HG03342 (cell line): Measurements from ENCODE around the gene LYRM4.

Experiments
- ATAC-seq: cut with Tn5 transposase; IDR thresholded peaks from one replicate; pipeline ENCODE4 v1.9.1; 2021; ENCODE audit warnings: mild to moderate bottlenecking, moderate library complexity; ENCODE audit not compliant: unreplicated experiment

Gene LYRM4

DNA sequence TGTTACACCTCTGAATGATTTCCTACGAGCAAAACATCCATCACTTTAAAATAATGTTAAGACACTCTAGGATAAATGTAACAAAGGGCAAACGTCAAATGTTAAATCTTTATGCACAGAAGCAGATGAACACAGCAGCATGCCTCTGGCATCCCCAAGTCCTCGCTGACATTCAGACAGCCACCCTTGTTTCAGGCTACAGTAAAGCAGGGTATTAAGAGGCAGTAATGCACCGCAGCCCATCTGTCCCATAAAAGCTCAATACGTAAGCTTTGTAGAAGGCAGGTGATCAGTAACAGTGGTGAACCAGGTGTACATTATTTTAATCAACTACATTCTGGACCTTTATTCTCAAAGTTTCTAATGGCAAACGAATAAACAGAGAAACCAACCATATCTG lies 110.9 kb downstream of the LYRM4 start:
- ATAC-seq = no peak

DNA sequence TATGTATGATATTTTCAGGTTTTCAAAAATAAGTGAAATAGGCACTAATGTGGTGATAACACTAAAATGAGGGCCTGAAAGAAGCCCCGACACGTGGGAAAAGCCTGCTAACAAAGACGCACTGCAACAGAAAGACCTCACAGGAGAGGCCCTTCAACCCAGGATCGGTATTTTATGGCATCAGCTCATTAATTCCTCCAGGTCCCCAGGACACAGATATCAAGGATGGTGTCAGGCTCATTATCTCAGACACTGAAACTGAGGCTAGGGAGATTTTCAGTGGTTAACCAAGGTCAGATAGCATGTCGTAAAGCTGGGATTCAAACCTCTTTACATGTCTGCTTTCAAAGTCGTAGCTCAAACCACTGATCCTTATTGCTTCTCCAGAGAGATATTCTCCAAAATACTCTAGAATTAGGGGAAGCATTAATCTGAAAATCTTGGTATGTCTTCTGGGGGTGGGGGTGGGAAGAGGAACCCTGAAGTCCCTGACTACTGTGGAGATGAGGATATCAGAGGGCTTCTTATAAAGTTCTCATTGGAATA lies 111.5 kb downstream of the LYRM4 start:
- no peak for ATAC-seq

DNA sequence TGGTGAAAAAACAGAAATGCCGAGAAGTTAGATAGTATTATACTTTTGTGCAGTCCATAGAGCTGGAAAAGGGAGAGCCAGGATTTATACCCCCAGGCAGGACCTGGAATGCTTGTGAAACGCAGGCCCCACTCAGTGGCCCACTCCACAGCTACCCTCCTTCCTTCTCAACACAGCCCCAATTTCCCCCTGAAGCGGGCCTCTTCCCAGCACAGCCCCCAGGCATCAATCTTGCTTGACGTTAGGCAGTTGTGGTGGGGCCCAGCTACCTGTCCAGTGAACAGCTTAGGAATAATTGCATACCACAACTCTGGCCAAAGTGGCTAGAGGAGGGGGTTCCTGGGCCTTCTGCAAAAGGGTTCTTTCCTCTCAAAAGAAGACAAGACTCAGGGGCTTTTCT lies 114.4 kb downstream of the LYRM4 start:
- ATAC-seq = no peak

DNA sequence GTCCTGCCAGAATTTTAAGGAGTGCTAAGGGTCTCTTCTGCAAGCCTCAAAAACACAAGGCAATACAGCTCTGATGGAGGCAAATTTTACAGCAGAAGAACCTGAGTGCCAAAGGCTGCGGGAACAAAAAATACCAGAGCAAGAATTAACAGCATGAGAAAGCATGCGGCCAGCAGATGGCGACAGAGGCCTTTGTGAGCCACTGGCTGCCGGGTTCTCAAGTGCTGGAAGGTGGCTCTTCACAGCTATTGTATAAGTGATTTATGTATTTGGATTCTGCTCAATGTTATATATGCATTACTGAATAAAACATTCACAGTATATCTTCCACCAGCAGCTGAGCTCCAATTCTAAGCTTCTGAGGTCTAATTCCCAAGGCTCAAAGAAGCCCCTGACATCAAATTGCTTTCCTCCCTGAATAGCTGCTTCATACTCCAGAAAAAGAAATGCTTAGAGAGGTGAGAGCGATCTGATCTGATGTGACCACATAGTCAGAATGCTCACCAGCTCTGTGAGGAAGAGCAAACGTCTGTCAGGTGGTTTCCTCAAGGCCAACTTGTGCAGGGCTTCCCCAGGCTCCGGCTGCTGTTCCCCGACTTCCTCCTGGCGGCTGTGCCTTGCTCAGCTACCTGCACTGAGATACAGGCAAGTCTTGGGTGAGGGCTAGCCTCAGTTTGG lies 117.0 kb downstream of the LYRM4 start:
- ATAC-seq = no peak

DNA sequence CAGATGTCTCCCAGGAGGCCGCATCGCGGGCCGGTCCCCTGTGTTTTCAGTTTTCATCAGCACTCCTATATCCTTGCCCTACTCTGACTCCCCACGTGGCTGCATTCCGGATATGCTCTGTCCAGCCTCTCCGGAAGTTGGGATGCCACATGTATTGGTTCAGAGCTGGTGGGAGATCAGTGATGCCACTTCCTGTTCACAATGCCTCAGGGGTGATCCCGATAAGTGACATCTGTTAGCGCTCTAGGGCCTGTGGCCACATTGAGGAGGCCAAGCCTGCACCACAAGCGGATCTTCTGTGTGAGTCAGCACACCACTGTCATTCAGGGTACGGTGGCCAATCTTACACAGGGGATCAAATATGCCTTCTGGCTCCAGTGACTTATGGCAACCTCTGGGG lies 117.8 kb downstream of the LYRM4 start:
- no peak for ATAC-seq

DNA sequence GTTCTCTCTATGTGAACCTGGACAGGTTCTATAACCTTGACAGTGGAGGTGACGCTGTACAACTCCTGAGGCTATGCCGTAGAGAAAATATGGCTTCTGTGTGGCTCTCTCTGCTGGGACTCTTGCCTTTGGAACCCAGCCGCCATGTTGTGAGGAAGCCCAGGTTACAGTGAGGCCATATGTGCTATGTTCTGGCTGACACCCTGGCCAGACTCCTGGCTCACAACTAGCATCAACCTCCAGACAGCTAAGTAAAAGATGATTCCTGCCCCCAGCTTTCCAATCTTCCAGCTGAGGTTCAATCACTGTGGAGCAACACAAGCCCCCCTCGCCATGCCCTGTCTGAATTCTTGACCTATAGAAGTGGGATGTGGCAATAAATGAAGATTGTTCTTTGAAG lies 118.6 kb downstream of the LYRM4 start:
- ATAC-seq = no peak

DNA sequence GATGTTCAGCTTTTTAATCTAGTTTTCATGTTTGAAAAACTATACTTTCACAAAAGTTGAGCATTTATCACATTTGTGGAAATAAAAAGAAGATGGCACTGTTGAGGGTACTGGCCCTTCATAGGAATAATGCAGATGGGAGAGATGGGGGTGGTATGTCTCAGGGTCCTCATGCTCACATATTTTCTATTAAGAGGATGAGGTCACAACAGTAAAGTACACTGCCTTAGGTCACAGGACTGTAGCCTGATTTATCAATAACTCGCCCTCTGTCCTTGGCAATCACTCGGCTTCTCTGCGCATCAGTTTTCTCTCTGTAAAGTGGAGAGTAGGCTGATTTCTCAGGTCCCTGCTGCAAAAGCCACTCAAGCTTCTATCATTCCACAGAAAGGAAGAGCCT lies 119.7 kb downstream of the LYRM4 start:
- no peak for ATAC-seq

DNA sequence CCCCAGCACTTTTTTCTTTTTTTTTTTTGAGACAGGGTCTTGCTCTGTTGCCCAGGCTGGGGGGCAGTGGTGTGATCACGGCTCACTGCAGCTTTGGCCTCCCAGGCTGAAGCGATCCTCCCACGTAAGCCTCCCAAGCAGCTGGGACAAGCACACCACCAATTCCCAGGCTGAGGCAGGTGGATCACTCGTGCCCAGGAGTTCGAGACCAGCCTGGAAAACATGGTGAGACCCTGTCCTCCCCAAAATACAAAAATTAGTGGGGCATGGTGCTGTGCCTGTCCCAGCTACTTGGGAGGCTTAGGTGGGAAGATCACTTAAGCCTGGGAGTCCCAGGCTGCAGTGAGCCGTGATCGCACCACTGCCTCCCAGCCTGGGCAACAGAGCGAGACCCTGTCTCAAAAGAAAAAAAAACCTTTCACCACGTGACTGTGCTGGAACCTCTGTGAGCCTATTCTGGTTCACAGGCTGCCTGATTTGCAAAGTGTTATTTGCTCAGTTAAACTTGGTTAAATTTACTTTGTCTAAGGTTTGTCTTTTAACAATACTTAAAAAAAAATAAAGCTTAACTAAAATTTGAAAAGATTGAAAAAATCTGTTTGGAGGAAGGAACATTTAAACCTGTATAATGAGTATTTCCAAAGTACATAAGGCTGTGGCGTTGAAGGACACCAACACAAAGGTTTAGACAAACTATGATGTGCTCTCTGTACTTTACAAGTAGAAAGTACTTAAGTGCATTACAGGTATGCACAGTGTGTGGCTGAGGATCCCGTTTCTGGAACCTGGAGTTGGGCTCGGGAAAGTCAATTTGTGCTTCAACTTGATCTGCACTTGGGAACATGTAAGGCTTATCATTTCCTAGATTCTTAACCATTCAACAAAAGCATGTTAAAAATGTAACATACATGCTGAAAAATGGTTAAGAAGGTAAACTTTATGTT lies 120.7 kb downstream of the LYRM4 start:
- ATAC-seq = peak; percentile 51

DNA sequence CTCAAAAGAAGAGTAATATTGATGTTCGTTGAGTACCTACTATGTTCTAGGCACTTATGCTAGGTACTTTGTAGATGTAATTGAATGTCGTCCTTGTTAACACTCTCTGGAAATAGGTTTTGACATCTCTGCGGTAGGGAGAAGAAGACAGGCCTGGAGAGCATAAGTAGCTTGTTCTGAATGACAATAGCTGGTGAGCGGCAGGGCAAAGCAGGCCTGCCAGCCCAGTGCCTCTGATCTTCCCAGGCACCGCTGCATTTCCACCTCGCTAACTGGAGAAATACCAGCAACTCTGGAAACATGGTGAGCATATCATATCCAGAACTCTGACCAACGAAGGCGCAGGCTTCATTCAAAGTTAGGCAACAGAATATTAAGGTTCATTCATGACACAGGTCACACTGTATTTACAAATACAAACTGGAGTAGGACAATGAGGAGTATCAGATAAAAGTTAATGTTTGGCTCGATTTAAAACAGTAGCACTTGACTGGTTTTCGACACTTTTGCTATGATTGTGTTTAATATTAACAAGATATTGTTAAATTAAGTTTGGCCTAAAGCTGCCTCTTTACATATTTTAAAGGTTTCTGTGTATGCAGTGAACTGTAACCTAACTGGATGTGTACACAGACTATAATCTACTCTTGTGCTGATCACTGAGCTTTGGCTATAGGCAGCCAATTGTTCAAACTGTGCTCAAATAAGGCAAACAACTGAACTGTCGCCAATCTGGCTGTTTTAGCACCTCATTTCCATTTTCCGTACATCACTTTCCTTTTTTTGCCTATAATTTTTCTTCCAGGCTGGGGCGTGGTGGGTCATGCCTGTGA lies 121.5 kb downstream of the LYRM4 start:
- ATAC-seq = no peak

DNA sequence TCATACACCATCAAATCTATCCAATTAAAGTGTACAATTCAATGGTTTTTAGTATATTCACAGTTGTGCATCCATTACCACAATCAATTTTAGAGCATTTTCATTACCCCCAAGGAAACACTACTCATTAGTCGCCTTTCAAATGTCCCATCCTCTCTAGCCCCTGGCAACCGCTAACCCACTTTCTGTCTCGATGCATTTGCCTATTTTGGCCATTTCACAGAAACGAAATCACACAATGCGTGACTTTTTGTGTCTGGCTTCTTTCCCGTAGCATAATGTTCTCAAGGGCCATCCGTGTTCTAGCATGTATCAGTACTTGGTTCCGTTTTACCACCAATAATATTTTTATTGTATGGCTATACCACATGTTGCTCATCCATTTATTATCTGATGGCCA lies 123.9 kb downstream of the LYRM4 start:
- ATAC-seq = no peak

DNA sequence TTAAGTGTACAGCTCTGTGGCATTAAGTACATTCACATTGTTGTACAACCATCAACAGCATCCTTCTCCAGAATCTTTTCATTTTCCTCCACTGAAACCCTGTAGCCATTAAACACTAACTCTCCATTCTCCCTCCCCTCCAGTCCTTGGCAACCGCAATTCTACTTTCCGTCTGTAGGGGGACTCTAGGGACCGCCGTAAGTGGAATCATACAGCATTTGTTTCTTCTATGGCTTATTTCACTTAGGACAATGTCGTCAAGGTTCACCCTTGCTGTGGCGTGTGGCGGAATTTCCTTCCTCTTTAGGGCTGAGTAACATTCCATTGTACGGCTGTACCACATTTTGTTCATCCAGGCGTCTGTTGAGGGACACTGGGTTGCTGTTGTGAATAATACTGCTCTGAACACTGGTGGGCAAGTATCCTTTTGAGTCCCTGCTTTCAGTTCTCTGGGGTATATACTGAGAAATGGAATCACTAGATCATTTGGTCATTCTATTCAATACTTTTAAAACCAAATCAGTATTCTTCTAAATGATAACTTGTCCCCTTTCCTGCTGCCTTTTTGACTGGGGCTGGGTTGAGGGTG lies 124.9 kb downstream of the LYRM4 start:
- no peak for ATAC-seq

DNA sequence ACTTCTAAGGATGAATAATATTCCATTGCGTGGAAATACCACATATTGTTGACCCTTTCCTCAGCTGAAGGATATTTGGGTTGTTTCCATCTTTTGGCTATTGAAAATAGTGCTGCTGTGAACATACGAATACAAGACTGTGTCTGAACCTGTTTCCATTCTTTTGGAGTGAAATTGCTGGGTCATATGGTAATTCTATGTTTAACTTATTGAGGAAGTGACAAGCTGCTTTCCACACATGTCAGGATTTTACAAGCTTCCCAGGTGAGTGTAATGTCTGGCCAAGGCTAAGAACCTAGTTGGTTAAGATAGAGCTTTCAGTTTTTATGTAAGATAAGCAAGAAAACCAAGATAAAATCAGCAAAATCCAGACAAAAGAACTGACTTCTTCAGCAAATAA lies 126.8 kb downstream of the LYRM4 start:
- no peak for ATAC-seq

DNA sequence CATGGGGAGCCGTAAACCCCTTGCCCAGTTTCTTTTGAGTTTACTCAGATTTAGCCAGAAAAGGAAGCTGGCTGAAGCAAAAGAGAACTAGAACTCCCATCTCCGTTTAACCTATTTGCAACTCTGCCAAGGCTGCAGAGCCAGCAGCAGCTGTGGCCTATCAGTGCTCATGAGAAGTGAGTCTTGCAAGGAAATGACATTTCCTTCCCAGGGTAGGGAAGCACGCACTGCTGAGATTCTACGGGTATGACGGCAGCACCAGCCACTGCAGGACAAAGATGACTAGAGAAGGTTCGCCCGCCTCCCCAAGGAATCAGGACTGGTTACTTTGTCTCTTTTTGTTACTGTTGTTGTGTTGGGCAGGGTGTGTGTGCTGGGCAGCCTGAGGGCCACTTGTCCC lies 128.0 kb downstream of the LYRM4 start:
- peak; percentile 90 for ATAC-seq

DNA sequence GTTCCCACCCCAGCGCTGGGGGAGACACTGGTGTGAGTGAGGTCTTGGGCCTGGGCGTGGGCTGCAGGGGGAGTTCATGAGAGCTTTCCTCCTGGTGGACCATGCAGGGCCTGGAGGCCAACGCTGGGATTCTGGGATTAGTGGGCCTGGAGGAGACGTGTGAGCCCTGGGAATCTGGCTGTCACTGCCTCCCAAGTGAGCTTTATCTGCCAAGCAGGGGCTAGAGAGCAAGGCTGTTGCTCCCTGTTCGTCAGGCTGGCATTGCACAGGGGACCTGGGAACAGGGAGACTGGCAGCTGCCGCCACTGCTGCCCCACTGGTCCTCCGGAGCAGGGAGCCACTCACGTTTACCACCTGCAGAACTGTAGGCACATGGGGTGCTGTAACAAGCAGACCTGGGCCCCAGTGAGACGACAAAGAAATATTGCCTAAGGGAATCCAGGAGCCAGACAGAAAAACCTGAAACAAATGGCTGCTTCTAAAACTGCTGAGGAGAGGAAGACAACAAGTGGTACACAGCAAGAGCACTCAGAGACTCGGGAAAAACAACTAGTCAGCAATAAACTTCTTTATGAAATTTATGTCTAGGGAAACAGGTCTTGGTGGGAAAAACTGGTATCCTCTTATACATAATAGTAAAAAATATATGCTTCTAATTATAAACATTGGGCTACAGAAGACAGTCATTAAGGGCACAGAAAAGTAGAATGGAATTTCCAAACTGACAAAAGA lies 130.4 kb downstream of the LYRM4 start:
- no peak for ATAC-seq

DNA sequence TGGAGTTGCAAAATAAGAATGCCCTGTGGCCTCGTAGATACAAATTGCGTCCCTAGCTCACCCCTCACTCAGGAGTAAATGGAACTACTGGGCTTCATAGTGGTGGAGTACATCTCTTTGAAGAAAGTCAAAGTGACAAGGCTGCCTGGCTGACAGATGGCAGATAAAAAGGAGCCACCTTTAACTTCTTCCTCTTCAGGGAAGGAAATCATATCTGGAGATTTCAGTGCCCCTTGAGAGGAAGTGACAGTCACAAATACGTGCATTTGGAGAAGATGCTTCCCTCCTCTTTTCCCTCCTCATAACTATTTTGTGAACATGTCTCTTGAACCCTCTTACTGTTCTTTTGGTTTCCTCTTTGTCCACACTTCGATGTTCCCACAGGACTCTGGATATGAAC lies 132.4 kb downstream of the LYRM4 start:
- no peak for ATAC-seq

DNA sequence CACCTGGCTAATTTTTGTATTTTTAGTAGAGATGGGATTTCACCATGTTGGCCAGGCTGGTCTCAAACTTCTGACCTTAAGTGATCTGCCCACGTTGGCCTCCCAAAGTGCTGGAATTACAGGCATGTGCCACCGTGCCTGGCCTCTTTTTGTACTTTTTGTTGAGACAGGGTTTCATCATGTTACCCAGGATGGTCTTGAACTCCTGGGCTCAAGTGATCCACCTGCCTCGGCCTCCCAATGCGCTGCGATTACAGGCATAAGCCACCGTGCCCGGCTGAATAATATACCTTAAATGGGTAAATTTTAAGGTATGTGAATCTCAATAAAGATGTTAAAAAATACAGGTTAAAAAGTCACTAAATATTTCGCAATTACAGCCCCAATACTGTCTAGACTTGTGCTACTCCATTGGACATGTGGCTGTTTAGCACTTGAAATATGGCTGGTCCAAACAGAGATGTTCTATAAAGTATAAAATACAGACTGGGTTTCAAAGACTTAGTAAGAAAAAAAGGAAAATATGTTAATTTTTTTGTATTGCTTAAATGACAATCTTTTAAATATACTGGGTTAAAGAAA lies 133.6 kb downstream of the LYRM4 start:
- no peak for ATAC-seq

DNA sequence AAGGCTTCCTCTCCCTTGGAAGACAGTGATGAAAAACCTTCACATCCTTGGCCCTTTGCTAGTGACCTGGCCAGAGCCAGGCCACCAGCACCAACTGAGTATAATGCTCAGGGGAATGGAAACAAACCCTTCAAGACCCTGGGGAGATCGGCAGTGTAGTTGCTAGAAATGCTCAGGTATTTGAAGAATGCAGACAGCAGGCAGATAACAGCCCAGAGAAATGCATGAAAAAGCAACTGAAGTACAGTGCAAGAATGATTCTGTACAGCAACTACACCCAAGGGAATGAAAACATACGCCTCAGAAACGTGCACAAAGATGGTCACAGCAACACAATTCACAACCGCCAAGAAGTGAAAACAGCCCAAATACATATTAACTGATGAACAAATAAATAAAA lies 134.5 kb downstream of the LYRM4 start:
- no peak for ATAC-seq

DNA sequence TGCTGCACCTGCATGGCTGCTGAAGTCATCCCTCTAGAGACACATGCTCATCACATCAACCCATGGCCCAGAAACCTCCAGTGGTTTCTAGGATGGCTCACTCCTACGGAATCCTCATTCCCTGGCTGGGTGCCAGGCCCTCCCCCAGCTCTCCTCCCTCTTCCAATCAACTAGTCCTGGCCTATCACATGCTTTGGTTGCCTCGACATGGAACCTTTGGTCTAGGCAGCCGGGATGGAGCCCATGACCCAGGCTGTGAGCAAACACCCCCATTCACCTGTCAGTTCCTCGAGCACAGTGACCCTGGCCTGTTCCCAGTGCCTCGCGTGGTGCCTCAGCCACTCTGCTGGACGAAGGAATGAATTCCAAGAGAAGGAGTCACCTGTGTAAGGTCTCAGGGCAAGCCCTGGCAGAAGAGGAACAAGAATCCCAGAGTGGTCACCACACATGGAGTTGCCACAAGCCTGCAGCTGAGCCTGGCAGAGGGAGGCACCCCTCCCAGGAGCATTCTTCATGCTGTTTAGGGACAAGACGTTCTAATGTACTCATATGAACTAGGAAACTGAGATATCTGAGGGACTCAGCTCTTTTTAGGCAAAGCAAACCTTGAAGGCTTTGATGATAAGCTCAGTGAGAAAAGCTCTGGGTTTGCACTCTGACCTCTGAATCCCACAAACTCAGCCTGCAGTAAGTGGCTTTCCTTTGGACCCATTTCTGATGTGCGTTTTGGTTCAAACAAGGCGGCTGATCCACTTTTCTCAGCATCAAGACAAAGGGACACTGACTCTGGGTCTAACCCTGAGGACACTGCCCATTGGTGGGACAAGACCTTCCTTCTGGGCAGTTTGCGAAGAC lies 135.4 kb downstream of the LYRM4 start:
- no peak for ATAC-seq

DNA sequence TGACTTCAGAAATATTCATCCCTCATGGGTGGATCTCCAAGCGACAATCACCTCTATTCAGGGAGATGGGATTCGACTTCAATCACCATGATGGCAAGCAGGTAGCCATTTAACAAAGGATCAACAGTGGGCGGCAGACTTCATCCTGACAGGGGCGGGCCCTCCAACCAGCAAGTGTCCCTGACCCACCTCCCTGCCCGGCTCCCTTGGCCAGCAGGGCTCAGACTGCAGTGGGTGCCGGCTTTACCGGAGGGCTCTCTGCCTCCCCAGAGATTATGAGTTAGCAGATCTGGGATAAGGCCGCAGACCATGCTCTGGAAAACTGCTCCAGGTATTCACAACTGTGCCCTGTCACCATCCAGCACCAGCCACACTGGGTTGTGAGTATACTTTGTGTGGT lies 136.2 kb downstream of the LYRM4 start:
- ATAC-seq = no peak
